KOPT-K1 (cell line): ENCODE results near the gene RNASE12.
"Not testable (repeated sequence)": the region's sequence is repeated elsewhere in the genome, so short reads cannot be mapped to it uniquely, and the experiment has no call there.

Source experiments
- H3K27ac ChIP-seq: fragments of 200-600 bp; sonication (generic); 2 replicates; pipeline ENCODE4 v1.5.1; 2016; ENCODE audit warnings: antibody characterized with exemption, mild to moderate bottlenecking, low read depth, low read length; ENCODE audit not compliant: poor library complexity, severe bottlenecking
- H3K36me3 ChIP-seq: fragments of 200-600 bp; sonication (generic); 2 replicates; pipeline ENCODE4 v1.5.1; 2017; ENCODE audit warnings: antibody characterized with exemption, mild to moderate bottlenecking, low read length, moderate library complexity; ENCODE audit not compliant: insufficient read depth
- H3K9me3 ChIP-seq: fragments of 200-600 bp; sonication (generic); 2 replicates; pipeline ENCODE4 v1.5.1; 2017; ENCODE audit warnings: antibody characterized with exemption, low read length, mild to moderate bottlenecking; ENCODE audit not compliant: insufficient read depth, poor library complexity, severe bottlenecking

The RNASE12 gene

GRCh38 chr14:20606190-20606901 lies 15.2 kb upstream of the RNASE12 start:
- no peak overlapping the region for H3K27ac ChIP-seq
- H3K9me3 ChIP-seq = no peaks in the 10 kb centered on the region
- no peaks in the 10 kb centered on the region for H3K36me3 ChIP-seq

DNA sequence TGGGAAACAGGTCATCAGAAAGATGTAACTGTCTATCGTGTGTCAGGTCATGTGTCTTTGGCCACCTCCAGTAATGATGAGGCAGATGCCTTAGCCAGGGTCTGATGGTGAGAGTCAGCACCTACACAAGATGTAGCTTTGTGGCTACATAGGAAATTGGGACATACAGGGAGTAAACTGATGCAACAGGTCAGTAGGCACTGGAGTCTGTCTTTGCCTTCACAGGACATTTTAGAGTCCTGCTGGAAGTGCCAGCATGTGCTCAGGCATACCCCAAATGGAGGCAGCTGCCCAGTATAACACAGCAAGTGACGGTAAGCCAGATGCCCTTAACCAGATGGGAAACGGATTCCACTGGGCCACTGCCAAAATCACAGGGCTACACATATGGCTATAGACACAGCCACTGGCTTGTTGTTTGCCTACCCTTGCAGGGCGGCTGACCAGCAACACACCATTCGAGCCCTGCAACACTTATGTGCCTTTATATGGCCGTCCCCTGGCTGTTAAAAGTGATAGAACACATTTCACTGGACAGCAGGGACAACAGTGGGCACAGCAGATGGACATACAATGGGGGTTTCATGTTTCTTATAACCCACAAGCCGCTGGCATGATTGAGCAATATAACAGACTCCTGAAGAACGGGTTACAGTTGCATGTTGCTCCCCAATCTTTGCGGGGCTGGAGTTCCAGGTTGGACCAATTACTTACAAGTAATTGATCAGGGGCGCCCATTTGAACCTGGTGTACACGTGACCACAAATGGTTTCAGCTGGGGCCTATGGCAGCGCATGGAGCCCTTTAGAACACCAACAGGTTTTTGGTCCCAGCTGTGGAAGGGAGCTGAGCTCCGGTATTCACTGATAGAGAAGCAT lies 12.9 kb upstream of the RNASE12 start:
- Histone ChIP-seq H3K27ac (no peak overlapping the region), H3K36me3 (no peaks in the 10 kb centered on the region), H3K9me3 (no peaks in the 10 kb centered on the region)

DNA sequence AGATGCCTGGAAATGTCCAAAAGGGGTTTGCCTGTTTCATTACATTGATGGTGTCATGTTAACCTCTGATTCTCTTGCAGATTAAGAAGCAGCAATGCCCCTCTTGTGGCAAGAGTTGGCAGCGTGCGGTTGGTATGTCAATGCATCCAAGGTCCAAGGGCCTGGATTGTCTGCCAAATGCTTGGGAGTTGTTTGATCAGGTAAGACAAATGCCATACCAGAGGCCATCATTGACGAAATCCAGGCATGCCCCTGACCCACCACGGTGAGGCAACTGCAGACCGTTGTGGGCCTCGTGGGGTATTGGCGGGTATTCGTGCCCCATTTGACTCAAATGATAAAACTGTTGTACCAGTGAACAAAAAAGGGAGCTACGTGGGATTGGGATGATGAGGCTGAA lies 11.4 kb upstream of the RNASE12 start:
- Histone ChIP-seq H3K36me3 (no peaks in the 10 kb centered on the region), H3K27ac (no peak overlapping the region), H3K9me3 (no peaks in the 10 kb centered on the region)

DNA sequence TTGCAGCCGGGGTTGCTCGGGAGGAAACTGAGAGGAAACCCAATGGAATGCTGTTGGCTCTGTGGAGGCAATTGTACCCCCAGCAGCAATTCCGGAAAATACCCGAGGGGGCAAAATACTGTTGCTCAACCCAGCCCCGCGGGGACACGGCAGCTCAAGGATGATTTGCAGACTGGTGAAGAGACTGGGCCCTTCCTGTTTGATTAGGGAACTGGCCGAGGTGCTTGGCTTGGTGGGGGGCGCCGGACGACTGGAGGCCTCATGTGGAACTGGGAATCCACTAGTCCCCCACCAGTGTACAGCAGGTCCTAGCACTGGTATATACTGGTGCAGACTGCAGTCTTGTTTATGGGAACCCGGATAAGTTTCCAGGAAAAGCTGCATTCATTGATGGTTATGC lies 10.3 kb upstream of the RNASE12 start:
- no peak overlapping the region for H3K27ac ChIP-seq
- no peaks in the 10 kb centered on the region for H3K9me3 ChIP-seq
- no peaks in the 10 kb centered on the region for H3K36me3 ChIP-seq

GRCh38 chr14:20597108-20597507 lies 5.9 kb upstream of the RNASE12 start:
- no peaks in the 10 kb centered on the region for H3K9me3 ChIP-seq
- H3K36me3 ChIP-seq = no peaks in the 10 kb centered on the region
- H3K27ac ChIP-seq = no peak overlapping the region

- H3K9me3 ChIP-seq, H3K36me3 ChIP-seq, H3K27ac ChIP-seq: not testable (repeated sequence)
Observed at GRCh38 chr14:20595726-20596125, 4.5 kb upstream of the RNASE12 start.

- Histone ChIP-seq H3K27ac (no peak overlapping the region), H3K9me3 (no peaks in the 10 kb centered on the region), H3K36me3 (no peaks in the 10 kb centered on the region)
Observed at GRCh38 chr14:20592574-20592973, 1.4 kb upstream of the RNASE12 start.

DNA sequence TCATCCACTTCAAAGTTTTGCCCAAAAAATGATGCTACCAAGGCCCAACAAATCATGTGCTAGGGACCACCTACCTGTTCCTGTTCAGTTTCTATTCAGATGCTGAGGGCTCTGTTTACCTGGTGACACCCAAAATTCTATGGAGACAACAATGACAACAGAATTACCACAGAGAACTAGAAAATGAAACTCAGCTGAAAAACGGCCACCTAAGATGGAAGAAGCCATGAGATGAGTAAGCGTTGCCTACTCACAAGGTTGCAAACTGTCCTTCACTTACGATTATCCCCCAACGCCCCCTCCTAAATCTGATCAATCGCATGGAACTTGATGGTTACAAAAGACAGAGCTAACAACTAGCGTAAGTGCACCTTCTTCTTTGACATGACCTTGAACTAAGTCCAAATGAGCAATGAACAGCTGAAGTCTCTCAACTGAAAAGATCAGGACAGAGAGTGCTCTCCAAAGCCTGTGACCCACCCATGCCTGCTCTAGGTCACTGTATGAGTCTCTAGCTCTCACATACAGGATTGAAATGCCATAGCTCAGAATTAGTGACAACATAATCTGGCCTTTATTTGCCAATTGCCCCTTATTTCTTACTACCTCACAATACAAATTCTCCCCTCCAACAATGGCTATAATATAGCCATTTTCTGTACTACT lies 3.6 kb downstream of the RNASE12 start, which contains the start of gene RNASE11:
Gene RNASE11, minus strand, starts transcription at position 513 of the 666 bp plus-strand sequence.
- Histone ChIP-seq H3K27ac (no peak within 1 kb of the TSS), H3K9me3 (no peaks in the 10 kb centered on the region), H3K36me3 (no peaks in the 10 kb centered on the region)

DNA sequence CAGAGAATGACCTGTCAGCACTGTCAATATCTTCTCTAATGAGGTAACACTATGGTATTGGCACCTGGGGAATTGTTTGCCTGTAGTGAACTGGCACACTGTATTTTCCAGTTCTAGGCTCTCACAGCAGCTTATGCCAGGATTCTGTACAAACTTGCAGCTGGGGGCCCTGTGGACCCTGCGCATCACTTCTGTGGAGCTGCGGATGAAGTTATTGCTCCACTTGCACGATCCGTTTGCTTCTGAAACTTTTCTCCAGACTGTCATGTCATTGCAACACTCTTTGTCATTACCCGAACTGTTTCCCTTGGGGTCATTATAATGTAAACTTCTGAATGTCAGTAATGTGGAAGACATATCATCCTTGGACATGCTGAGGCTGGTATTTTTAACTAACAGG lies 7.3 kb downstream of the RNASE12 start:
- Histone ChIP-seq H3K9me3 (no peaks in the 10 kb centered on the region), H3K36me3 (no peaks in the 10 kb centered on the region), H3K27ac (no peak overlapping the region)

DNA sequence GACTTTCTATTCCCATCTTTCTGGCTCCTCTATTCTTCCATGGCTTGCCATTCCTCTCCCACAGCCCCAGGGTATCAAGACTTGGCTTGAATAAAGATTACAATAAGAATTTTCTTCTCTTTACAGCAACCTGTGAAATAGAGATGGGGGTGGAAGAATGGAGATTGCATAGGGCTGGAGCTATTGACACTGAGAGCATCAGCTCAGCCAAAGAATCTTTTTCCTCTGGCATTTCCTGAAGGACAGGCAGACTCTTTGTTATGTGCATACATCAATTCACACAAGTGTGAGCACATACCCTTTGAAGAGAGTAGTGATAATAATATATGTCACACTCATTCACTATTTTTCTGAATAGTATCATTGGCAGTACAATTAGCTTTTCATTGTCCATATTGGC lies 8.0 kb downstream of the RNASE12 start:
- no peak overlapping the region for H3K27ac ChIP-seq
- H3K9me3 ChIP-seq = no peaks in the 10 kb centered on the region
- H3K36me3 ChIP-seq = no peaks in the 10 kb centered on the region

DNA sequence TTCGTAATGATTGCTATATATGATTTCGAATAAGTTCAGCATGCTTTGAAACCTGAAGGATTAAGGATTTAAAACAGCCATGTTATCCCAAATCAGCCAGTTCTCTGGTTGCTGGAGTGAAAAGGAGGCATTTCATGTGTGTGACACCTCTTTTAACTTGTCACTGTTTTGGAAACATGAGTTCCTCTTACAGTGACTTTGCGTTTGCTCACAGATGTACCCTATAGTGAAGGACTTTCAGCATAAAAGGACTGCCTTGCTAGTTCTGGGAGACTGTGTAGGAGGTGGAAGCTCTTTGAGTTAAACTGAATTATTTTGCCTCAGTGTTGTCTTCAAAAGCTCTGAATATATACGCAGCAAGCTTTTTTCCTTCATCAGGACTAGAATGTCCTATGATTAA lies 10.9 kb downstream of the RNASE12 start:
- Histone ChIP-seq H3K9me3 (no peaks in the 10 kb centered on the region), H3K36me3 (no peaks in the 10 kb centered on the region), H3K27ac (no peak overlapping the region)

DNA sequence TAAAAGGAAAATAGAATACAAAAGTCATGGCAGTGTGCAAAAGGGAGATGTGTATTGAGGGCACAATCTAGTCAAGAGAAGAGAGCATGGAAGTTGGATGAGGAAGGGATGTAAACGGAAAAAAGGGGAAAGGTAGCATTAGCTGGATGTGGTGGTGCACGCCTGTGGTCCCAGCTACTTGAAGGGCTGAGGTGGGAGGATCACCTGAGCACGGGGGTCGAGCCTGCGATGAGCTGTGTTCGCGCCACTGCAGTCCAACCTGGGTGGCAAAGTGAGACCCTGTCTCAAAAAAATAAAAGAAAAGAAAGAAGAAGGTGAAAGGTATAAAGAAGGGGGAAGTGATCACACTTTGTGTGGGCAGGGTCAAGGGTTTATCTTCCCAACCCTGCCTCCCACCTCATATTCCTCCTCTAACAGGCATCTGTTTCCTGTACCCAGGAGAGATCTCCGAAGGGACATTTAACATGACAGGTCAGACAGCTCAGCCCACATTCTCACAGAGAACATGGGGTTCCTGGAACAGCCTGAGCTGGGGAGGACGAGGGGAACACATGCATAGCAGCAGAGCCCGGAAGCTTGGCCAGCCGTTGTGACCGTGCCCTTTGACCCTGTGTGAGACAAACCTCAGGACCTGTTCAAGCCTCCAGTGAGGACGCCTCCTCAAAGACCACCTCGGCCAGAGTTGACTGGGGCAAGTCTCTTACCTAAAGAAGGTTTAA lies 12.2 kb downstream of the RNASE12 start:
- H3K9me3 ChIP-seq = no peaks in the 10 kb centered on the region
- no peak overlapping the region for H3K27ac ChIP-seq
- H3K36me3 ChIP-seq = no peaks in the 10 kb centered on the region

DNA sequence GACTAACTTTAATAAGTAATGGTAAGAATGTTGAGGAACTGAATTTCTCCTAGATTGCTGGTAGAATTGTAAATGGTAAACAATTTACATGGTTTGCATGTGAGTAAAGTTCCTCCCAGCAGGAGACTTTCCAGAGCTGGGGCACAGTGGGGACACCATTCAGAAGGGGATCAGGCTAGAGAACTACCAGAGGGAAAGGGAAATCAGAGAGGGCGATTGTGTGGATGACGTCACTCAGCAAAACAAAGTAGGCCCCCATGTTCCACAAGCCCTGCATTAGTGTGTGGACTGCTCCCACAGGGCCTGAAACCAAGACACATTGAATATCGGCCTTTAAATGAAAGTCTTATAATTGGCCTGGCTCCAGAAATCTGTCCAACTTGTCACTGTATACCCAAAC lies 12.9 kb downstream of the RNASE12 start:
- no peaks in the 10 kb centered on the region for H3K36me3 ChIP-seq
- H3K9me3 ChIP-seq = no peaks in the 10 kb centered on the region
- H3K27ac ChIP-seq = no peak overlapping the region

GRCh38 chr14:20572382-20572990 lies 18.7 kb downstream of the RNASE12 start:
- H3K9me3 ChIP-seq = peaks cover 15% of the 10 kb centered on the region
- not testable (repeated sequence) for H3K27ac ChIP-seq, H3K36me3 ChIP-seq
